LNCAP (cell line): Measurements from ENCODE around the gene SHH.

Source experiments
- TF ChIP-seq, protein P1 (sequence below): fragments of 450-650 bp; IDR thresholded peaks from 2 replicates; pipeline ENCODE4 v1.5.1; 2017; ENCODE audit warnings: mild to moderate bottlenecking

SHH gene

DNA sequence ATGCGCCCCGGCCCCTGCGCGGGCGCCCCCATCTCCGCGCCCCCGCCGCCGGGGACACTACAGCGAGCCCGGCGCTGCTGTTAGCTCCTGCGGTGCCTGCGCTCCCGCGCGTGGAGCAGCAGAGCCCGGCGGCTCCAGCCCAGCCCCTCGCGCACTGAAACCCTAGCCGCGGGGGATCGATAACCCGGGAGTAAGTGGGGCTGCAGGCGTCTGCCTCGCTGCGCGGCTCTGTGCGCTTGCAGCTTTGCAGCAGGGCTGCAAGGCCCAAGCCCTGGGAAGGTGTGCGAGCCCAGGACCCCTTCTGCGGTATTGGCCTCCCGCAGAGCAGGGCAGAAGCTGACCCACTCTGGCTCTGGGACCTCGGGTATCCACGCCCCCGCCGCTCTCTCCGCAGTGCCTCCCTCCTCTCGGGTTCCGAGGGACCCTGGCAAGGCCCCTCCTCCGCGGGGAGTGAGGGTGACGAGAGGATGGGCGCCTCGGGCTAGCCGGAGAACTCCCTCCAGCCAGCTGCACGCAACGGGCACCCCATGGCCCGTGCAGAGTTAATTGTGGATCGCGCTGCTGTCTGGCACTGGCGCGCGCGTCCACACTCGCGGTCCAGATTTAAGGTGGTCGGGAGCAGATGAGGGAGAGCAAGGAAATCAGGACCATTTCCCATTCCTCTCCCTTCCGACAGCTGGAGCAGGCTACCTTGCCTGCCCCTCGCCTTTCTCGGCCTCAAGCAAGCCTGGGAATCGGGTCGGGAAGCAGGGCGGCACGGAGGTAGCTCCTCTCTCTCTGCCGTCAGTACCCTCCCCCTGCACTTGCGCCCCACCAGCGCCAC lies 2.1 kb downstream of the SHH start:
- TF ChIP-seq, protein P1, sequence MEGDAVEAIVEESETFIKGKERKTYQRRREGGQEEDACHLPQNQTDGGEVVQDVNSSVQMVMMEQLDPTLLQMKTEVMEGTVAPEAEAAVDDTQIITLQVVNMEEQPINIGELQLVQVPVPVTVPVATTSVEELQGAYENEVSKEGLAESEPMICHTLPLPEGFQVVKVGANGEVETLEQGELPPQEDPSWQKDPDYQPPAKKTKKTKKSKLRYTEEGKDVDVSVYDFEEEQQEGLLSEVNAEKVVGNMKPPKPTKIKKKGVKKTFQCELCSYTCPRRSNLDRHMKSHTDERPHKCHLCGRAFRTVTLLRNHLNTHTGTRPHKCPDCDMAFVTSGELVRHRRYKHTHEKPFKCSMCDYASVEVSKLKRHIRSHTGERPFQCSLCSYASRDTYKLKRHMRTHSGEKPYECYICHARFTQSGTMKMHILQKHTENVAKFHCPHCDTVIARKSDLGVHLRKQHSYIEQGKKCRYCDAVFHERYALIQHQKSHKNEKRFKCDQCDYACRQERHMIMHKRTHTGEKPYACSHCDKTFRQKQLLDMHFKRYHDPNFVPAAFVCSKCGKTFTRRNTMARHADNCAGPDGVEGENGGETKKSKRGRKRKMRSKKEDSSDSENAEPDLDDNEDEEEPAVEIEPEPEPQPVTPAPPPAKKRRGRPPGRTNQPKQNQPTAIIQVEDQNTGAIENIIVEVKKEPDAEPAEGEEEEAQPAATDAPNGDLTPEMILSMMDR = no peak

DNA sequence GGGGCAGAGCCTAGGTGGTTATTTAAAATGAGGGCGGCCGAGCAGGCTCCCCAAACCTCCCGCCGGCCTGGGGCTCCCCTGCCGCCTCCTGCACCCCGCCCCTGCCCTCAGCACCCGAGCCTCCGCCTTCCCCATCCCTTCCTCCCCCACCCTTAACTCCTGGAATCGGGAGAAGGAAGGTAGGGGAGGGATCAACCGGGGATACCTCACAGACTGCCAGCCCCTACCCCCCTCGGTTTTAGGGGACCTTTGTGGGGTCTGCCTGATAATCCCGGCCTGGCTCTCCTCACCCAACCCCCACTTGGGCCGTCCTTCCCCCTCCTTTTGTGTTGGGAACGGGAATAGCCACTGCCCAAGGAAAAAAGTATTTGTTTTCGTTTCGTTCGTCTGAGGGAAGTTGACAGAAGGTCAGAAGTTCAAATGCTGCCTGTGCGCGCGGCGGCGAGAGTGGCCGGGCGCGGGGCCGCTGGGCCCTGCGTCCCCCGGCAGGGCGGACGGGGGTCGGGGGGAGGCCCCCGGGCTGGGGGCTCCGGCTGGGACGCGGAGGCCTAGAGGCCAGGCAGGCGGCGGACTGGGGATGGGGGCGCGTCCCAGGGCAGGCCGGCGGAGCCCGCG lies 2.8 kb downstream of the SHH start:
- TF ChIP-seq, protein P1 = no peak

DNA sequence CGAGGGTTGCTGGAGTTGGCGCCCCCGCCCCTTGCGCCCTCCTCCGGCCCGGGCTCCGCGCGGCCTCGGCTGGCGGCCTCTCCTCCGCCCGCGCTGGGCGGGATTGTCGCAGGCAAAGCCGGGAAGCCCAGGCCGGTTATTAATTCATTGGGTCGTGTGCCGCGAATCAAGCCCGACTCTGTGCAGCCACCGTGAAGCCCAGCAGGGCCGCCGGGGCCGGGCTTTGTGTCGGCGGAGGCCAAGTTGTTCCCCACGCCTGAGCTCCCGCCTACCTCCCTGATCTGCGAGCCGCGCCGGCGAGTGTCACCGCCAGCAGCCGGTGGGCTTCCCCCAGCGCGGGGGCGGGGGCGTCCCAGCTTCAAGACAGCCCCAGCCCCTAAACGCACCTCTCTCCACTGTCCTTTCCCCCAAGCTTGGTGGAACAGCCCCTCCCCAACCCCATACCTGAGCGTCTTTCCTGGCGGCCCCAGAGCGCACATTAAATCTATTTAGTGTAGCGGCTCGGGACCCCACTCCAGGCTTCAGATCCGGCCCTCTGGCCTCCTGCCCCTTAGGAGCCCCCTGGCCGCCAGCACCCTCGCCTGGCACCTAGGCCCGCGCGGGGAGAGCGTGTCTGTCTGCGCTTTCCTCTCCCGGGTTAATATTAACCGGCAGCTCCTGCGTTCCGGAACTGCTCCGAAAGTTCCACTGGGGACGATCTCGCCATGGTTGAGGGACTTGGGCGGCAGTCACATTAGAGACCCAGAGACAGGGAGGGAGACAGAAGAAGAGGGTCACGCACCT lies 3.5 kb downstream of the SHH start:
- TF ChIP-seq, protein P1 = no peak

DNA sequence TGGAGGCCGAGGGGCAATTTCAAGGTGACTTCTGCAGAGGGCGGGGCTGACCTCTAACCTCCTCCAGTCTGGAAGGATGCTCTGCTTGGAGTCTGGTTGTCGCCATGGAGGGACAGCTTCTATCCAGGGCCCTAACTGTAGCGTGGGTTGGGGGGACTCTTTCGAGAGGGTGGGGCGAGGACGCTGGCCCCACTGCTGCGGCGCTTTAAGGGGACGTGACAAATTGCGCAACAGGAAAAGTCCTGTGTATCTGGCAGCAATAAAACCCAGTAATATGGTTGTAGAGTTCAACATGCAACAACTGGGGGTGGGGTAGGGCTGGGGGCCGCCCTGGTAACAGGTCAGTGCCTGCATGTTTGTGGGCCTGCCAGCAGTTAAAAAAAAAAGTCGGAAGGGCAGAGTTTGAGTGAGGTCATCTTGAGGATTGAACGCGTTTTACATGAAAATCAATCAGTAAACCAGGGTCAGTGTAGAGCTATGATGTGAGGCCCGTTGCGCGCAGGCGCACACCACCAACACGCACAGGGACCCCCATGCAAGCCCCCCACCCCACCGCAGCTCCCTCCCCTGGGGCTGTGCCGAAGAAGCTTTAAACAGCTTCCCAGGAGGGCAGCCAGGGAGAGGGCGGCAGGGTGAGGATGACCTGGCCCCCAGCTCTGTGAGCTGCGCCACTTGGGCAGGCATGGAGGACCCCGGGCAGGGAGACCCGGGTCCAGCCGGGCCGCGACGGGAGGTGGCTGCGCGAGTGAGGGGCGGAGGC lies 4.3 kb downstream of the SHH start:
- TF ChIP-seq, protein P1 = no peak

DNA sequence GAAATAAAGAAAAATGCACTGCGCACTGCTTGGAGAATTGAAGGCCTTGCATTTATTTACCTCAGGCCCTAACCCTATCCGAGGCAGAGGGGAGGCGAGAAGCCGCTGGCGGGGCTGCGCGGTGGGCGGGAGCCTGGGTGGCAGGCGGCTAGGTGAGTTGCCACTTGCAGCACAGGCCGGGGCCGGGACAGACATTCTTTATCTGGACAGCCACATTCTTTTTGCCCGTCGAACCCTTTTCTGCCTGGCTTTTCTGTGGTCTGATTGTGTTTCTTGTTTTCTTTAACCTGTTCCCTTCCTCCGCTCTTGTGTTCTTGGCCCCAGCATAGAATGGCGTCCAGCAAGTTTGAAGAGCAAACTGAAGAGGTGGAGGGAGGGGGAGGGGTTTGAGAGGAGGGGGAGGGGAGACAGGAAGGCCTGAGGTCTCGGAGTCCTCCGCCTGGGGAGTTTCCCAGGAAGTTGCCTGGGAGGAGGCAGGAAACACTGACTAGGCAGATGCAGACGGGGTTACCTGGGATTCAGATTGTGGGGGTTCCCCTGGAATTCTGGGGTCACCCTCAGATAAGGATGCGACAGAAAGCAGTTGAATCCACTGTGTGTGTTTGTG lies 5.1 kb downstream of the SHH start:
- TF ChIP-seq, protein P1 = no peak

DNA sequence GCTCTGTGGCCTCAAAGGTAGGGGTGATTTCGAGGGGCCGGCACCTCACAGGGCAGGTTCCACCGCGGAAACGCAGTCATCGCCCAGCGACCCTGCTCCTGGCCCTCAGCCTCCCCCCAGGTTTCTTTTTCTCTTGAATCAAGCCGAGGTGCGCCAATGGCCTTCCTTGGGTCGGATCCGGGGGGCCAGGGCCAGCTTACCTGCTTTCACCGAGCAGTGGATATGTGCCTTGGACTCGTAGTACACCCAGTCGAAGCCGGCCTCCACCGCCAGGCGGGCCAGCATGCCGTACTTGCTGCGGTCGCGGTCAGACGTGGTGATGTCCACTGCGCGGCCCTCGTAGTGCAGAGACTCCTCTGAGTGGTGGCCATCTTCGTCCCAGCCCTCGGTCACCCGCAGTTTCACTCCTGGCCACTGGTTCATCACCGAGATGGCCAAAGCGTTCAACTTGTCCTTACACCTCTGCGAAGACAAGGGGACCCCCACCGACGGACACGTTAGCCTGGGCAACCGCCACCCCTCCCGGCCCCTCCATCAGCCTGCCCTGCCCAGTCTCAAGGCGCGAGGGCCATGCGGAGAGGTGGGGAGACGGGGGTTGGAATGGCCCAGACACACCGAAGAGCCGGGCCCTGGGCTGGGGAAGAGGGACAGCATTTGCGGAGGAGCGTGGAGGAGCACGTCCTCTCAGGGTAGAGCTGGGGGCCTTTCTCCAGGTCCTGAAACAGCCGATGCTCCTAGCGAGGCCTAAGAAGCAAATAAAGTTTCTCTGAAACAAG lies 6.0 kb downstream of the SHH start:
- TF ChIP-seq, protein P1 = no peak
